Vagina (tissue), 2 donors: ENCODE measurements around the gene APOBEC3H. TPM values are rescaled to one million over a fixed set of nuclear protein-coding genes. Genes with fewer than 3 reads are reported as not detected.
A peak's percentile ranks its signal among the peaks of the same experiment; 100 is the strongest.

Experiments
- DNase-seq, 2 donors: peaks; one replicate each; pipeline ENCODE4 v3.0.0-alpha.2; 2017; ENCODE audit errors: extremely low spot score in 2 of 2
- H3K27ac ChIP-seq: fragments of 200-600 bp; sonication (generic); one replicate; pipeline ENCODE4 v1.5.1; 2019
- H3K27me3 ChIP-seq: fragments of 200-600 bp; sonication (generic); one replicate; pipeline ENCODE4 v1.5.1; 2019
- H3K36me3 ChIP-seq, 2 donors: fragments of 200-600 bp; sonication (generic); one replicate each; pipeline ENCODE4 v1.5.1; 2017 to 2019
- H3K4me1 ChIP-seq: fragments of 200-600 bp; sonication (generic); one replicate; pipeline ENCODE4 v1.5.1; 2019
- H3K4me3 ChIP-seq, 2 donors: fragments of 200-600 bp; sonication (generic); 1 replicate in 1 of 2; 2 replicates in 1 of 2; pipeline ENCODE4 v1.5.1; 2016 to 2019
- H3K9me3 ChIP-seq: fragments of 200-600 bp; sonication (generic); one replicate; pipeline ENCODE4 v1.5.1; 2019
- POLR2A ChIP-seq, 2 donors: fragments of 450-650 bp; IDR thresholded peaks; one replicate each; pipeline ENCODE4 v1.6.1; 2017; ENCODE audit warnings: antibody characterized with exemption in 2 of 2, mild to moderate bottlenecking in 2 of 2, moderate library complexity in 2 of 2
- POLR2AphosphoS5 ChIP-seq, 2 donors: sonication (generic); formaldehyde crosslinking; IDR thresholded peaks; one replicate each; pipeline ENCODE4 v1.9.0; 2017; ENCODE audit warnings: antibody characterized with exemption in 2 of 2, mild to moderate bottlenecking in 2 of 2, low read depth in 1 of 2; ENCODE audit not compliant: insufficient read depth in 1 of 2
- intact Hi-C: fragments of 100-400 bp; cut with DNase I; formaldehyde crosslinking; loops from one replicate; pipeline ENCODE4 v1.15.1; 2023
- small RNA-seq: library from RNA; depleted of rRNA; stranded (forward); fragments of <200 nt; gene quantifications from one replicate; pipeline ENCODE3, GENCODE V24; 2016
- total RNA-seq: library from RNA; depleted of rRNA; stranded (reverse); fragments of >200 nt; gene quantifications from one replicate; pipeline ENCODE4 v1.2.3, GENCODE V29; 2016
- TF ChIP-seq, protein P1 (sequence below), 3 experiments: fragments of 450-650 bp in 2 of 3; fragments of 200-600 bp in 1 of 3; sonication (generic) in 1 of 3; IDR thresholded peaks; one replicate each; pipeline ENCODE4 v1.5.1; 2017 to 2019; ENCODE audit warnings: antibody characterized with exemption in 3 of 3, mild to moderate bottlenecking in 2 of 3, moderate library complexity in 2 of 3

The APOBEC3H gene
- total RNA-seq, 1 donor from 2014 or later, result not detected

- H3K4me1 ChIP-seq, result peaks cover 55% of the 10 kb centered on the region
- intact Hi-C loops, result no loop called here
- peak in 1 of 2 donors; percentile 93 for DNase-seq
Measured at GRCh38 chr22:39152511-39153219, 55.6 kb downstream of the APOBEC3H start, which contains the start of gene CBX7. Gene CBX7, minus strand, starts transcription at chr22:39152680. Its CDS starts 236 bp downstream, at chr22:39152444.

GRCh38 chr22:39153220-39153717 is 56.2 kb downstream of the APOBEC3H start:
- Histone ChIP-seq H3K27ac (peak overlapping the region; percentile 83), H3K27me3 (no peaks in the 10 kb centered on the region), H3K9me3 (no peaks in the 10 kb centered on the region), H3K4me3 (peak overlapping the region; percentile 95 to 100), H3K4me1 (peaks cover 49% of the 10 kb centered on the region), H3K36me3 (no peaks in the 10 kb centered on the region)
- peak in 1 of 2 donors; percentile 88 for DNase-seq
- TF ChIP-seq POLR2AphosphoS5 (IDR thresholded peaks at IDR 0.05; ENCODE audit: insufficient read depth in 1 of 2, low read depth in 1 of 2) (no peak), POLR2A (IDR thresholded peaks at IDR 0.05) (no peak)
- TF ChIP-seq, protein P1, sequence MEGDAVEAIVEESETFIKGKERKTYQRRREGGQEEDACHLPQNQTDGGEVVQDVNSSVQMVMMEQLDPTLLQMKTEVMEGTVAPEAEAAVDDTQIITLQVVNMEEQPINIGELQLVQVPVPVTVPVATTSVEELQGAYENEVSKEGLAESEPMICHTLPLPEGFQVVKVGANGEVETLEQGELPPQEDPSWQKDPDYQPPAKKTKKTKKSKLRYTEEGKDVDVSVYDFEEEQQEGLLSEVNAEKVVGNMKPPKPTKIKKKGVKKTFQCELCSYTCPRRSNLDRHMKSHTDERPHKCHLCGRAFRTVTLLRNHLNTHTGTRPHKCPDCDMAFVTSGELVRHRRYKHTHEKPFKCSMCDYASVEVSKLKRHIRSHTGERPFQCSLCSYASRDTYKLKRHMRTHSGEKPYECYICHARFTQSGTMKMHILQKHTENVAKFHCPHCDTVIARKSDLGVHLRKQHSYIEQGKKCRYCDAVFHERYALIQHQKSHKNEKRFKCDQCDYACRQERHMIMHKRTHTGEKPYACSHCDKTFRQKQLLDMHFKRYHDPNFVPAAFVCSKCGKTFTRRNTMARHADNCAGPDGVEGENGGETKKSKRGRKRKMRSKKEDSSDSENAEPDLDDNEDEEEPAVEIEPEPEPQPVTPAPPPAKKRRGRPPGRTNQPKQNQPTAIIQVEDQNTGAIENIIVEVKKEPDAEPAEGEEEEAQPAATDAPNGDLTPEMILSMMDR (IDR thresholded peaks at IDR 0.05), result no peak
- intact Hi-C loops, result no loop called here

More at GRCh38 chr22:39152511-39153219, 55.6 kb downstream of the APOBEC3H start, which contains the start of gene CBX7:
- Histone ChIP-seq H3K27ac (peak within 1 kb of the TSS; percentile 99), H3K9me3 (no peaks in the 10 kb centered on the region), H3K36me3 (no peaks in the 10 kb centered on the region), H3K27me3 (no peaks in the 10 kb centered on the region), H3K4me3 (peak within 1 kb of the TSS; percentile 95 to 100)
- peak in 1 of 2 donors; percentile 92 for TF ChIP-seq POLR2A (IDR thresholded peaks at IDR 0.05)
- peak; percentile 16 to 98 for TF ChIP-seq POLR2AphosphoS5 (IDR thresholded peaks at IDR 0.05; ENCODE audit: insufficient read depth in 1 of 2, low read depth in 1 of 2)
- TF ChIP-seq, protein P1 (IDR thresholded peaks at IDR 0.05), result no peak

Small RNAs within 50 kb of the gene (small RNA-seq; reads per million reads assigned to genes)
- gene AL022318.2 (not detected), gene COX5BP7 (not detected)

Other genes with a start within 250 kb of the APOBEC3H start
- gene CBX6, start 225.0 kb upstream of the APOBEC3H start, total RNA-seq, result 31.7 TPM
- not detected for gene APOBEC3A, start 139.6 kb upstream of the APOBEC3H start, total RNA-seq
- not detected for gene APOBEC3B, start 114.9 kb upstream of the APOBEC3H start, total RNA-seq
- gene APOBEC3C, start 83.0 kb upstream of the APOBEC3H start, total RNA-seq, result 16.2 TPM
- 5.2 TPM for gene APOBEC3D, start 76.1 kb upstream of the APOBEC3H start, total RNA-seq
- 2.7 TPM for gene APOBEC3F, start 56.4 kb upstream of the APOBEC3H start, total RNA-seq
- 8.3 TPM for gene APOBEC3G, start 20.0 kb upstream of the APOBEC3H start, total RNA-seq
- 98.0 TPM for gene CBX7, start 55.4 kb downstream of the APOBEC3H start, total RNA-seq
- 4.7 TPM for gene PDGFB, start 147.7 kb downstream of the APOBEC3H start, total RNA-seq
- gene RPL3, start 222.4 kb downstream of the APOBEC3H start, total RNA-seq, result 2,613 TPM